ENCODE data around the gene OTP.
"Not testable (repeated sequence)": the region's sequence is repeated elsewhere in the genome, so short reads cannot be mapped to it uniquely, and the experiment has no call there.

Gene OTP

GRCh38 chr5:77588175-77588574 is 50.3 kb downstream of the OTP start:
- Mint-ChIP-seq H3K4me1 (no peaks in the 10 kb centered on the region), H3K4me3 (no peak overlapping the region), H3K36me3 (no peaks in the 10 kb centered on the region), H3K27ac (no peak overlapping the region), H3K9me3 (peaks cover 4% of the 10 kb centered on the region)
- ATAC-seq (no peak), DNase-seq (ENCODE audit: low spot score in 2 of 2) (no peak)

GRCh38 chr5:77586101-77586500 is 52.4 kb downstream of the OTP start:
- Mint-ChIP-seq H3K9me3 (no peaks in the 10 kb centered on the region), H3K4me1 (no peaks in the 10 kb centered on the region), H3K36me3 (no peaks in the 10 kb centered on the region), H3K4me3 (no peak overlapping the region), H3K27ac (no peak overlapping the region)
- no peak for ATAC-seq
- DNase-seq (ENCODE audit: low spot score in 2 of 2) = no peak

GRCh38 chr5:77582143-77582542 is 56.4 kb downstream of the OTP start:
- H3K27ac Mint-ChIP-seq; H3K4me1 Mint-ChIP-seq; H3K9me3 Mint-ChIP-seq; ATAC-seq; DNase-seq (ENCODE audit: low spot score in 2 of 2); H3K4me3 Mint-ChIP-seq; H3K36me3 Mint-ChIP-seq: not testable (repeated sequence)
